Endodermal cell (in vitro differentiated cells): ENCODE measurements around the gene SNTB2. TPM values are rescaled to one million over a fixed set of nuclear protein-coding genes. Genes with fewer than 3 reads are reported as not detected.
A peak's percentile ranks its signal among the peaks of the same experiment; 100 is the strongest.

ENCODE experiments used
- DNase-seq: peaks from one replicate; pipeline ENCODE4 v3.0.0-alpha.2; 2017
- H3K27ac ChIP-seq: 2 replicates; pipeline ENCODE4 v1.5.1; 2013; ENCODE audit warnings: mild to moderate bottlenecking, low read depth, low read length, moderate library complexity
- H3K27me3 ChIP-seq: 2 replicates; pipeline ENCODE4 v1.6.1; 2013; ENCODE audit warnings: mild to moderate bottlenecking, low read length, moderate library complexity; ENCODE audit not compliant: insufficient read depth, control insufficient read depth, poor library complexity, severe bottlenecking
- H3K36me3 ChIP-seq: 2 replicates; pipeline ENCODE4 v1.7.0; 2013; ENCODE audit warnings: mild to moderate bottlenecking, low read length, moderate library complexity; ENCODE audit not compliant: control insufficient read depth, insufficient read depth
- H3K4me1 ChIP-seq: one replicate; pipeline ENCODE4 v1.7.0; 2013; ENCODE audit warnings: low read length; ENCODE audit not compliant: control insufficient read depth, insufficient read depth
- H3K4me3 ChIP-seq: 2 replicates; pipeline ENCODE4 v1.5.1; 2013; ENCODE audit warnings: mild to moderate bottlenecking, low read length, moderate library complexity
- H3K9ac ChIP-seq: 2 replicates; pipeline ENCODE4 v1.6.1; 2013; ENCODE audit warnings: mild to moderate bottlenecking, low read length, moderate library complexity; ENCODE audit not compliant: poor library complexity, severe bottlenecking; ENCODE audit errors: extremely low read depth
- H3K9me3 ChIP-seq: 2 replicates; pipeline ENCODE4 v1.6.1; 2013; ENCODE audit warnings: mild to moderate bottlenecking, low read length, moderate library complexity; ENCODE audit not compliant: control insufficient read depth
- H3K27ac Mint-ChIP-seq: 2 replicates; pipeline ENCODE4 v1.8.0; 2020; ENCODE audit warnings: mixed read lengths
- H3K27me3 Mint-ChIP-seq: 2 replicates; pipeline ENCODE4 v1.8.0; 2021; ENCODE audit warnings: mild to moderate bottlenecking, mixed read lengths; ENCODE audit not compliant: insufficient read depth
- H3K36me3 Mint-ChIP-seq: 2 replicates; pipeline ENCODE4 v1.8.0; 2020; ENCODE audit warnings: low read depth, mixed read lengths
- H3K4me1 Mint-ChIP-seq: 2 replicates; pipeline ENCODE4 v1.8.0; 2020; ENCODE audit warnings: mixed read lengths
- H3K4me3 Mint-ChIP-seq: 2 replicates; pipeline ENCODE4 v1.8.0; 2020; ENCODE audit warnings: mild to moderate bottlenecking, moderate library complexity, mixed read lengths
- H3K9me3 Mint-ChIP-seq: 2 replicates; pipeline ENCODE4 v1.8.0; 2020; ENCODE audit warnings: mild to moderate bottlenecking, mixed read lengths
- WGBS, 2 experiments: methylation state at CpG; one replicate each; pipeline versions ENCODE4 v1.1.5 to v1.1.7; 2013; ENCODE audit warnings: missing lambda C conversion rate in 2 of 2, mixed read lengths in 1 of 2; ENCODE audit not compliant: insufficient coverage in 1 of 2, insufficient read length in 1 of 2; 5-methylcytosine and 5-hydroxymethylcytosine counted together
- total RNA-seq, 2 donors: library from RNA; stranded (reverse); fragmentation: NEBNext Ultra II Directional in 1 of 2; extraction: Animal tissue kit (Norgen Biotek cat#: 25700) in 1 of 2; gene quantifications; 2 replicates in 1 of 2; 3 replicates in 1 of 2; pipeline ENCODE4 v1.2.1, GENCODE V29; 2021
- TF ChIP-seq, protein P1 (sequence below): fragments of 200-600 bp; sonication (generic); conservative IDR thresholded peaks from 2 replicates; pipeline ENCODE4 v1.5.0; 2021; ENCODE audit warnings: antibody characterized with exemption, mild to moderate bottlenecking

The SNTB2 gene
- total RNA-seq, 2 donors from 2014 or later, result 15.4 to 24.1 TPM

- Histone ChIP-seq H3K4me3 (no peak overlapping the region), H3K9ac (no peak overlapping the region), H3K36me3 (peaks cover 81% of the 10 kb centered on the region), H3K4me1 (no peaks in the 10 kb centered on the region), H3K9me3 (no peaks in the 10 kb centered on the region), H3K27ac (no peak overlapping the region), H3K27me3 (no peaks in the 10 kb centered on the region)
- Mint-ChIP-seq H3K27ac (peak overlapping the region; percentile 27), H3K4me1 (no peaks in the 10 kb centered on the region), H3K27me3 (no peaks in the 10 kb centered on the region), H3K9me3 (no peaks in the 10 kb centered on the region), H3K36me3 (peaks cover 74% of the 10 kb centered on the region), H3K4me3 (no peak overlapping the region)
- DNase-seq, result no peak
- WGBS, 2 experiments, result 92 to 93% methylated on average over 14 to 30 of the region's 30 CpGs
- TF ChIP-seq, protein P1, sequence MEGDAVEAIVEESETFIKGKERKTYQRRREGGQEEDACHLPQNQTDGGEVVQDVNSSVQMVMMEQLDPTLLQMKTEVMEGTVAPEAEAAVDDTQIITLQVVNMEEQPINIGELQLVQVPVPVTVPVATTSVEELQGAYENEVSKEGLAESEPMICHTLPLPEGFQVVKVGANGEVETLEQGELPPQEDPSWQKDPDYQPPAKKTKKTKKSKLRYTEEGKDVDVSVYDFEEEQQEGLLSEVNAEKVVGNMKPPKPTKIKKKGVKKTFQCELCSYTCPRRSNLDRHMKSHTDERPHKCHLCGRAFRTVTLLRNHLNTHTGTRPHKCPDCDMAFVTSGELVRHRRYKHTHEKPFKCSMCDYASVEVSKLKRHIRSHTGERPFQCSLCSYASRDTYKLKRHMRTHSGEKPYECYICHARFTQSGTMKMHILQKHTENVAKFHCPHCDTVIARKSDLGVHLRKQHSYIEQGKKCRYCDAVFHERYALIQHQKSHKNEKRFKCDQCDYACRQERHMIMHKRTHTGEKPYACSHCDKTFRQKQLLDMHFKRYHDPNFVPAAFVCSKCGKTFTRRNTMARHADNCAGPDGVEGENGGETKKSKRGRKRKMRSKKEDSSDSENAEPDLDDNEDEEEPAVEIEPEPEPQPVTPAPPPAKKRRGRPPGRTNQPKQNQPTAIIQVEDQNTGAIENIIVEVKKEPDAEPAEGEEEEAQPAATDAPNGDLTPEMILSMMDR, result no peak
Observed at GRCh38 chr16:69319826-69320739, 133.1 kb downstream of the SNTB2 start.

DNA sequence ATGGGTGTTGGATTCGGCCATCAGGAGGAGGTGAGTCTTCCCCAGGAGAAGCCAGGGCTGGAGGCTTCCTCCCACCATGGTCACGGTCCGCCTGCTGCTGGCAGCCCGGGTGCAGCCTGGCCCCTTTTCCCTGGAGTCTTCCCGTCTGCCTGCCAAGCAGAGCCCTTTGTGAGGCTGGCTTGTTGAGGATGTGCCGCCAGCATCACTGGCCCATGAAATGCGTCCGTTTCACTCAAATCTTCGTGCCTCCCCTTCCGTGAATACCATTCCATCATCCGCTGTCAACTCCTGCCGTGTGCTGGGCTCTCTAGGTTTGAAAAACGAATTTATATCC lies 133.7 kb downstream of the SNTB2 start:
- TF ChIP-seq, protein P1, result no peak

DNA sequence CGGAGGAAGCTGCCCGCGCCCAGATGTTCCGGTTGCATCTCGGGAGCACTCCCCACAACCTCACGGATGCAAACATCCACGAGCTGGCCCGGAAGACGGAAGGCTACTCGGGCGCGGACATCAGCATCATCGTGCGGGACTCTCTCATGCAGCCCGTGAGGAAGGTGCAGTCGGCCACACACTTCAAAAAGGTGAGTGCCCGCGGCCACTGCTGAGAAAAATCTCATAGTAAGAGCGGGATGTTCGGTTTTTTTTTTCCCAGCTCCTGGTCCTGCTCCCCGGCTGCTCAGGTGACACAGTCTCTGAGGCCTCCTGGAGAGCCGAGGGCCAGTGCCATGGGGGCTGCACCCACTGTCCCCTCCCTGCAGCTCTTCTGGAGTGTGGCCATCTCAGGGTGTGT lies 134.1 kb downstream of the SNTB2 start:
- Histone ChIP-seq H3K27me3 (no peaks in the 10 kb centered on the region), H3K9me3 (no peaks in the 10 kb centered on the region), H3K27ac (no peak overlapping the region), H3K9ac (no peak overlapping the region), H3K36me3 (peaks cover 79% of the 10 kb centered on the region), H3K4me1 (no peaks in the 10 kb centered on the region), H3K4me3 (no peak overlapping the region)
- Mint-ChIP-seq H3K4me1 (peaks cover 1% of the 10 kb centered on the region), H3K27ac (peak overlapping the region; percentile 48), H3K4me3 (no peak overlapping the region), H3K27me3 (no peaks in the 10 kb centered on the region), H3K36me3 (peaks cover 79% of the 10 kb centered on the region), H3K9me3 (no peaks in the 10 kb centered on the region)
- TF ChIP-seq, protein P1, result no peak
- WGBS, 2 experiments, result 94 to 96% methylated on average over 22 of the region's 22 CpGs
- DNase-seq, result no peak

More for the DNA sequence above, 133.7 kb downstream of the SNTB2 start:
- H3K36me3 Mint-ChIP-seq, result peaks cover 79% of the 10 kb centered on the region
- Histone ChIP-seq H3K9ac (no peak overlapping the region), H3K4me1 (no peaks in the 10 kb centered on the region), H3K4me3 (no peak overlapping the region), H3K36me3 (peaks cover 79% of the 10 kb centered on the region), H3K9me3 (no peaks in the 10 kb centered on the region), H3K27me3 (no peaks in the 10 kb centered on the region), H3K27ac (no peak overlapping the region)
- peak overlapping the region; percentile 48 for H3K27ac Mint-ChIP-seq
- H3K9me3 Mint-ChIP-seq, result no peaks in the 10 kb centered on the region
- no peaks in the 10 kb centered on the region for H3K27me3 Mint-ChIP-seq
- H3K4me1 Mint-ChIP-seq, result no peaks in the 10 kb centered on the region
- H3K4me3 Mint-ChIP-seq, result no peak overlapping the region
- no peak for DNase-seq
- 88 to 90% methylated on average over 6 to 13 of the region's 13 CpGs for WGBS, 2 experiments
